DOHH2 (cell line): Measurements from ENCODE around the gene UTS2R.

Experiments used
- EZH2phosphoT487 ChIP-seq: fragments of 200-600 bp; sonication (generic); IDR thresholded peaks from 2 replicates; pipeline ENCODE4 v1.6.1; 2017; ENCODE audit warnings: borderline replicate concordance, mild to moderate bottlenecking, antibody characterized with exemption, low read length, moderate library complexity, mixed read lengths
- TF ChIP-seq, protein P1 (sequence below): fragments of 200-600 bp; sonication (generic); IDR thresholded peaks from one replicate; pipeline ENCODE4 v1.5.1; 2014; ENCODE audit warnings: antibody characterized with exemption, mild to moderate bottlenecking, low read depth, low read length; ENCODE audit not compliant: poor library complexity, severe bottlenecking

DNA sequence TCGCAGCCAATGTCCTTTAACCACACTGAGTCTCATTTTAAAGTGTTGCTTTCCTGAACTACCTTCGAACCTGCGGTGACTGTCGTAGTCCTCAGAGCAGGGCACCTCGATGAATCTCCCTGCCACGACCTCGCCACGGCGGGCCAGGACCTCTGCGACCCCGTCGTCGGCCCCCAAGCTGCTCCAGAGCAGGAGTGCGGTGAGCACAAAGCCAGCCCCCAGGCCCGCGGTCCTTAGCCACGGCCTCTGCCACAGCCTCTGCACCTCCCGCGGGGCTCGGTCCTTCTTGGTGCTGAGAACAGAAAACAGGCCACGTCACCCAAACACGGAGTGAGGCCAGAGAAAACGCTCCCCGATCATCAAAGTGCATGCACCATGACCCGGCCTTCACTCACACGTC, 43.8 kb downstream of the UTS2R start:
- TF ChIP-seq, protein P1, sequence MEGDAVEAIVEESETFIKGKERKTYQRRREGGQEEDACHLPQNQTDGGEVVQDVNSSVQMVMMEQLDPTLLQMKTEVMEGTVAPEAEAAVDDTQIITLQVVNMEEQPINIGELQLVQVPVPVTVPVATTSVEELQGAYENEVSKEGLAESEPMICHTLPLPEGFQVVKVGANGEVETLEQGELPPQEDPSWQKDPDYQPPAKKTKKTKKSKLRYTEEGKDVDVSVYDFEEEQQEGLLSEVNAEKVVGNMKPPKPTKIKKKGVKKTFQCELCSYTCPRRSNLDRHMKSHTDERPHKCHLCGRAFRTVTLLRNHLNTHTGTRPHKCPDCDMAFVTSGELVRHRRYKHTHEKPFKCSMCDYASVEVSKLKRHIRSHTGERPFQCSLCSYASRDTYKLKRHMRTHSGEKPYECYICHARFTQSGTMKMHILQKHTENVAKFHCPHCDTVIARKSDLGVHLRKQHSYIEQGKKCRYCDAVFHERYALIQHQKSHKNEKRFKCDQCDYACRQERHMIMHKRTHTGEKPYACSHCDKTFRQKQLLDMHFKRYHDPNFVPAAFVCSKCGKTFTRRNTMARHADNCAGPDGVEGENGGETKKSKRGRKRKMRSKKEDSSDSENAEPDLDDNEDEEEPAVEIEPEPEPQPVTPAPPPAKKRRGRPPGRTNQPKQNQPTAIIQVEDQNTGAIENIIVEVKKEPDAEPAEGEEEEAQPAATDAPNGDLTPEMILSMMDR, result no peak
- TF ChIP-seq EZH2phosphoT487, result no peak
